WERI-Rb-1 (cell line): Measurements from ENCODE around the gene NECTIN3.

ENCODE experiments used
- DNase-seq: peaks from one replicate; pipeline ENCODE4 v3.0.0-alpha.2; 2020
- H3K27ac ChIP-seq: fragments of 250-450 bp; sonication (Bioruptor Pico); 2 replicates; pipeline ENCODE4 v1.5.1; 2020; ENCODE audit warnings: mild to moderate bottlenecking, moderate library complexity
- H3K27me3 ChIP-seq: fragments of 250-450 bp; sonication (Bioruptor Pico); 2 replicates; pipeline ENCODE4 v1.5.1; 2021; ENCODE audit warnings: mild to moderate bottlenecking, low read depth, moderate library complexity; ENCODE audit not compliant: insufficient read depth, severe bottlenecking
- H3K36me3 ChIP-seq: fragments of 250-450 bp; sonication (Bioruptor Pico); 2 replicates; pipeline ENCODE4 v1.5.1; 2020; ENCODE audit warnings: mild to moderate bottlenecking, moderate library complexity
- H3K4me3 ChIP-seq: 2 replicates; pipeline ENCODE4 v1.5.1; 2011; ENCODE audit warnings: low read depth, mild to moderate bottlenecking, control low read depth, low read length
- H3K9me3 ChIP-seq: fragments of 250-450 bp; sonication (Bioruptor Pico); 2 replicates; pipeline ENCODE4 v1.5.1; 2021; ENCODE audit warnings: mild to moderate bottlenecking, moderate library complexity; ENCODE audit not compliant: severe bottlenecking
- CTCF ChIP-seq: IDR thresholded peaks from 2 replicates; pipeline ENCODE4 v1.5.1; 2011; ENCODE audit warnings: low read depth, mild to moderate bottlenecking, control low read depth, inconsistent platforms, low read length

The NECTIN3 gene

DNA sequence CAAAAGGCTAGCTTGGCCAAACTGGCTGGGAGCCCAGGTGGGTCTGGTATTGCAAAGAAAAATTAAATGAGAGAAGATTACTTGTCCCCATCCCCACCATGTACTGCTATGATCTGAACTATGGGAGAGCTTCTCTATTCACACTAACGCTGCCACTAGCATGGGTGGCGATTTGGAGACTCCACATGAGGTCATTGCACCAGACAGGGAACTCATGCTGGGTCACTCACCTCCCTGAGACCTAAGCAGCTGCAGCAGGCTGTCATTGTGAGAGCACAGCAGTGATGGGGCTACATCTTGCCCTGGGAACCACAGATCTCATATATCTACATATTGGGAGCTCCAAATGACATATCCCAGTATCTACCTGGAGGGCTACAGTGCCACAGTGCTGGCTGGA lies 36.3 kb upstream of the NECTIN3 start:
- no peaks in the 10 kb centered on the region for H3K36me3 ChIP-seq
- H3K4me3 ChIP-seq: no peak overlapping the region
- TF ChIP-seq CTCF: no peak

DNA sequence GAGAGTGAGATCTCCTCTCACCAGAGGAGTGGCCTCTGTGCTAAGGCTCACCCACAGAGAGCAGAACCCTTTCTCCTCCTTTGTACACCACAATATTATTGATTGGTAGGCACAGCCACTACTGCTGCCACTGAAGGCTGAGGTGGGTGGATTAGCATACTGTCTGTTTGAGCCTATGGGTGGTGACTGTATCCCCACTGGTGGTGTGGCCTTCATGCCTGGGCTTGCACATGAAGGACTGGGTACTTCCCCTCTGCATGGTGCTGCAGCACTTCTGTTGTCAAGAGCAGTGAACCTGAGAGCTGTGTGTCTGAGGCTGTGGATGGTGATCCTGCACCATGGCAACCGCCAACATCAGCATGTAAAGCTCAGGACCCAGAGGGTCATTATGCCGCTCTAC lies 35.7 kb upstream of the NECTIN3 start:
- H3K27me3 ChIP-seq: no peaks in the 10 kb centered on the region
- no peak overlapping the region for H3K4me3 ChIP-seq
- TF ChIP-seq CTCF: no peak
- no peak overlapping the region for H3K27ac ChIP-seq
- no peaks in the 10 kb centered on the region for H3K36me3 ChIP-seq
- no peak for DNase-seq
- no peaks in the 10 kb centered on the region for H3K9me3 ChIP-seq

More for the DNA sequence above, 36.3 kb upstream of the NECTIN3 start:
- no peak overlapping the region for H3K27ac ChIP-seq
- no peaks in the 10 kb centered on the region for H3K9me3 ChIP-seq
- no peak for DNase-seq
- no peaks in the 10 kb centered on the region for H3K27me3 ChIP-seq

- H3K27me3 ChIP-seq: no peaks in the 10 kb centered on the region
- DNase-seq: no peak
- TF ChIP-seq CTCF: no peak
- no peak overlapping the region for H3K27ac ChIP-seq
- no peak overlapping the region for H3K4me3 ChIP-seq
- H3K36me3 ChIP-seq: no peaks in the 10 kb centered on the region
- H3K9me3 ChIP-seq: no peaks in the 10 kb centered on the region
Observed at GRCh38 chr3:111040959-111041358, 30.7 kb upstream of the NECTIN3 start.

DNA sequence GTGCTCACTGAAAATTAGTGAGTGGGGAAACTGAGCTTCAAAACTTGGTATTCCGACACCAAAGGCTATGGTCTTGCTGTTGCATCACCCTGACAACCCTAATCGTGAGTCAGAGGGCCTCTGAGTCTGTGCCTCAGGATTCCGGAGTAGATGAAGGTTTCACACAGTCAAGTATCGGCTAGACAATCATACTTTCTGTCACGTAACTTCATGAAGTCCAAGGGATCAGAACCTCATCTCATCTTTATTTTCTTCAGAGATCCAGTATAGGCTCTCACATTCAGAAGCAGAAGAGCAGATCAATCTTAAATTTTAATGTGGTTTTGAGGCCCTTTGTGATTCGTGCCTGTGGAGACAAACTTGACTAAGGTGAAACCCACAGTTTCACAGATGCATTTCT lies 26.1 kb upstream of the NECTIN3 start:
- H3K36me3 ChIP-seq: no peaks in the 10 kb centered on the region
- no peak for TF ChIP-seq CTCF
- H3K4me3 ChIP-seq: no peak overlapping the region
- no peaks in the 10 kb centered on the region for H3K27me3 ChIP-seq
- no peak overlapping the region for H3K27ac ChIP-seq
- no peak for DNase-seq
- no peaks in the 10 kb centered on the region for H3K9me3 ChIP-seq

DNA sequence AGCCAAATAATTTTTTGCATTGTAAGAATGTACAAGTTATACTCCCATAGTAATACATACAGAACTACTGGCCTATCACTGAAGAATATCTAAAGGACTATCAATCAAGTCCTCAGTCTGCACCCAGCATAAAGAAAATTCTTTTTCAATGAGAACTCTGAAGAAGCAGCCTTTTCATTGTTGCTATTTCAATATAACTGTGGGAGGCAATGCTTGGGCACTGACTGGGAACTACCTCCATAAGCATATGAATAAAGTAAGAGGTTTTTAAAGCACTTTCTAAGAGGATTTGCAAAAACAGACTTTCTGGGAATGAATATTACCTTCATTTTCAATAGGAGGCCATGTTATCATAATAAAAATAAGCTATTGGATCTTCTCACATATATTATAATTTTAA lies 24.6 kb upstream of the NECTIN3 start:
- no peak overlapping the region for H3K4me3 ChIP-seq

More for the DNA sequence above, 24.6 kb upstream of the NECTIN3 start:
- no peak overlapping the region for H3K27ac ChIP-seq
- no peaks in the 10 kb centered on the region for H3K36me3 ChIP-seq
- no peaks in the 10 kb centered on the region for H3K27me3 ChIP-seq
- H3K9me3 ChIP-seq: no peaks in the 10 kb centered on the region
- DNase-seq: no peak
- no peak for TF ChIP-seq CTCF
